Tibial nerve (tissue), 4 donors: Measurements from ENCODE around the gene CAMTA1. TPM values are rescaled to one million over a fixed set of nuclear protein-coding genes. Genes with fewer than 3 reads are reported as not detected.

ENCODE experiments used
- DNase-seq, 2 donors: peaks; one replicate each; pipeline ENCODE4 v3.0.0-alpha.2; 2019; ENCODE audit warnings: low spot score in 2 of 2
- H3K27ac ChIP-seq, 4 donors: fragments of 200-600 bp; sonication (generic) in 3 of 4; one replicate each; pipeline ENCODE4 v1.5.1; 2017 to 2019; ENCODE audit warnings: mild to moderate bottlenecking in 1 of 4
- H3K27me3 ChIP-seq, 2 donors: fragments of 200-600 bp; sonication (generic) in 1 of 2; one replicate each; pipeline versions ENCODE4 v1.5.1 to v1.6.0; 2017 to 2019
- H3K36me3 ChIP-seq, 3 donors: fragments of 200-600 bp; sonication (generic); one replicate each; pipeline ENCODE4 v1.5.1; 2018 to 2019
- H3K4me1 ChIP-seq, 4 donors: fragments of 200-600 bp; sonication (generic) in 3 of 4; one replicate each; pipeline ENCODE4 v1.5.1; 2017 to 2019
- H3K4me3 ChIP-seq, 4 donors: fragments of 200-600 bp; sonication (generic) in 3 of 4; one replicate each; pipeline ENCODE4 v1.5.1; 2017 to 2019; ENCODE audit warnings: mild to moderate bottlenecking in 1 of 4, moderate library complexity in 1 of 4
- H3K9me3 ChIP-seq, 4 donors: fragments of 200-600 bp; sonication (generic) in 3 of 4; one replicate each; pipeline ENCODE4 v1.5.1; 2017 to 2019
- EP300 ChIP-seq, 2 donors: sonication (generic); formaldehyde crosslinking; IDR thresholded peaks; one replicate each; pipeline ENCODE4 v1.6.1; 2017; ENCODE audit warnings: antibody characterized with exemption in 2 of 2, mild to moderate bottlenecking in 1 of 2
- POLR2A ChIP-seq, 2 donors: fragments of 450-650 bp; IDR thresholded peaks; one replicate each; pipeline ENCODE4 v1.6.1; 2017; ENCODE audit warnings: antibody characterized with exemption in 2 of 2, mild to moderate bottlenecking in 2 of 2, moderate library complexity in 2 of 2
- WGBS, 2 donors: methylation state at CpG; one replicate each; pipeline ENCODE4 v1.1.5; 2018; 5-methylcytosine and 5-hydroxymethylcytosine counted together
- total RNA-seq, 4 donors: library from RNA; depleted of rRNA; stranded (reverse); fragments of >200 nt; gene quantifications; one replicate each; pipeline ENCODE4 v1.1.0, GENCODE V29; 2016
- TF ChIP-seq, protein P1 (sequence below), 5 experiments: fragments of 200-600 bp in 3 of 5; fragments of 450-650 bp in 2 of 5; sonication (generic) in 3 of 5; IDR thresholded peaks; one replicate each; pipeline ENCODE4 v1.5.1; 2016 to 2019; ENCODE audit warnings: antibody characterized with exemption in 5 of 5, mild to moderate bottlenecking in 3 of 5, moderate library complexity in 2 of 5

The CAMTA1 gene
- total RNA-seq, 4 donors from 2014 or later, result 41.8 to 104 (median 87.2) TPM

DNA sequence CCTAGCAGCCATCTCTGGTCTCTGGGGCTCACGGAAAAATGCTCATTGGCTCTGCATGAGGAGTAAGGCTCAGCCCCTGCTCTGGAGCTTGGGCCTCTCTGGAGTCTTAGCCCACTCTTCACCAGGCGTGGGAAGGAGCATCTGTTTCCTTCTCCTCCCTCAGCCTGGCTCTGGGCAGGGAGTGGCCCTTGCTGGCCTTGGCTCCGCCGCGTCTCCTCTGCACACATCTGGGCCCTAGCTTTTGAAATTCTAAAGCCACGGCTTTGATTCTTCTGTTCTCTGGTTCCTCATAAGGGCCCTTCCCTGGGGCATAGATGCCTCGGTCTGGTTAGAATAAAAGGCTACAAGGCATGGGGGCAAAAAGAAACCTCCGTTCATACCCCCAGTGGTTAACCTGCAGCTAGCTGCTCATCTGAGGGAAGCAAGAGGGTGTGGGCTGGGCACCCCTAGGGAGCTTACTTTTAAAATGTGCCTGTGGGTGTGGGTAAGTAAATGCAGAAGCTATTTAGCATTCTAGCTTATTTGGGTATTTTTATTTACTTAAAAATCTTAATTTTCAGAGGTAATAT is 145.6 kb downstream of the CAMTA1 start:
- Histone ChIP-seq H3K4me3 (no peak overlapping the region), H3K9me3 (no peaks in the 10 kb centered on the region), H3K27me3 (peaks cover 0 to 10% of the 10 kb centered on the region in 2 donors), H3K4me1 (peaks cover 0 to 9% (median 1%) of the 10 kb centered on the region in 4 donors), H3K36me3 (no peaks in the 10 kb centered on the region), H3K27ac (no peak overlapping the region)
- WGBS, 2 donors, result 63 to 73% methylated on average over 8 of the region's 8 CpGs
- no peak for TF ChIP-seq EP300 (IDR thresholded peaks at IDR 0.05)
- TF ChIP-seq, protein P1, sequence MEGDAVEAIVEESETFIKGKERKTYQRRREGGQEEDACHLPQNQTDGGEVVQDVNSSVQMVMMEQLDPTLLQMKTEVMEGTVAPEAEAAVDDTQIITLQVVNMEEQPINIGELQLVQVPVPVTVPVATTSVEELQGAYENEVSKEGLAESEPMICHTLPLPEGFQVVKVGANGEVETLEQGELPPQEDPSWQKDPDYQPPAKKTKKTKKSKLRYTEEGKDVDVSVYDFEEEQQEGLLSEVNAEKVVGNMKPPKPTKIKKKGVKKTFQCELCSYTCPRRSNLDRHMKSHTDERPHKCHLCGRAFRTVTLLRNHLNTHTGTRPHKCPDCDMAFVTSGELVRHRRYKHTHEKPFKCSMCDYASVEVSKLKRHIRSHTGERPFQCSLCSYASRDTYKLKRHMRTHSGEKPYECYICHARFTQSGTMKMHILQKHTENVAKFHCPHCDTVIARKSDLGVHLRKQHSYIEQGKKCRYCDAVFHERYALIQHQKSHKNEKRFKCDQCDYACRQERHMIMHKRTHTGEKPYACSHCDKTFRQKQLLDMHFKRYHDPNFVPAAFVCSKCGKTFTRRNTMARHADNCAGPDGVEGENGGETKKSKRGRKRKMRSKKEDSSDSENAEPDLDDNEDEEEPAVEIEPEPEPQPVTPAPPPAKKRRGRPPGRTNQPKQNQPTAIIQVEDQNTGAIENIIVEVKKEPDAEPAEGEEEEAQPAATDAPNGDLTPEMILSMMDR (IDR thresholded peaks at IDR 0.05), result no peak
- TF ChIP-seq POLR2A (IDR thresholded peaks at IDR 0.05), result no peak
- no peak for DNase-seq

DNA sequence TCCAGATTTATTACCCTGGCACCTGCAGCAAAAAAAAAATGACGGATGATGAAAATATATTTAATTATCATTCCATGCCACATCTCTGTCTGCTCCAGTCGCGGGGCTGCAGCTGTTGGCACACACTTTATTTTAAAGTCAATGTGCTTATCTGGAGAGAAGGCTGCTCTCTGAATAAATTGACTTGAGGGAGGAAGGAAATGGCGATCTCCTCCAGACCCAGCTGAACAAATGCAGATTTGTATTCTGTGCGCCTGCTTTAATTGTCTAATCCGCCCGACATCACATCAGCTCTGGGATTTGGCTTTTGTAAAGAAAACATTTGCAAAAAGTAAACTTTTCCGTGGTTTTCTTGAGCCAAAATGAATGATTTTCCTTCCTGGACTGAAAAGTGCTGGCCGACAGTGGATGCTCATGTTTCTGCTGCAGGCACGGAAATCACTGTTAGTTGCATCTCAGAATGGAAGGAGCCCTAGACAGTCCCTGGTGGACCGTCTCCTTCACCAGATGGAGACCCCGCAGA is 150.2 kb downstream of the CAMTA1 start:
- DNase-seq, result no peak
- H3K4me3 ChIP-seq, result peak overlapping the region in 1 of 4 donors; percentile 12
- 5 to 11% methylated on average over 12 of the region's 12 CpGs for WGBS, 2 donors
- H3K4me1 ChIP-seq, result peaks cover 0 to 14% (median 2%) of the 10 kb centered on the region in 4 donors
- no peaks in the 10 kb centered on the region for H3K9me3 ChIP-seq
- no peak overlapping the region for H3K27ac ChIP-seq
- TF ChIP-seq, protein P1 (IDR thresholded peaks at IDR 0.05), result no peak
- TF ChIP-seq EP300 (IDR thresholded peaks at IDR 0.05) (no peak), POLR2A (IDR thresholded peaks at IDR 0.05) (no peak)
- peaks cover 0 to 17% of the 10 kb centered on the region in 2 donors for H3K27me3 ChIP-seq
- H3K36me3 ChIP-seq, result no peaks in the 10 kb centered on the region

GRCh38 chr1:6935911-6936690 is 150.8 kb downstream of the CAMTA1 start:
- DNase-seq, result no peak
- Histone ChIP-seq H3K27ac (no peak overlapping the region), H3K4me1 (peaks cover 0 to 14% (median 2%) of the 10 kb centered on the region in 4 donors), H3K27me3 (peaks cover 0 to 17% of the 10 kb centered on the region in 2 donors), H3K9me3 (no peaks in the 10 kb centered on the region), H3K36me3 (no peaks in the 10 kb centered on the region), H3K4me3 (peak overlapping the region in 1 of 4 donors; percentile 12)
- 25 to 43% methylated on average over 8 of the region's 8 CpGs for WGBS, 2 donors
- TF ChIP-seq POLR2A (IDR thresholded peaks at IDR 0.05) (no peak), EP300 (IDR thresholded peaks at IDR 0.05) (no peak)
- TF ChIP-seq, protein P1 (IDR thresholded peaks at IDR 0.05), result no peak

DNA sequence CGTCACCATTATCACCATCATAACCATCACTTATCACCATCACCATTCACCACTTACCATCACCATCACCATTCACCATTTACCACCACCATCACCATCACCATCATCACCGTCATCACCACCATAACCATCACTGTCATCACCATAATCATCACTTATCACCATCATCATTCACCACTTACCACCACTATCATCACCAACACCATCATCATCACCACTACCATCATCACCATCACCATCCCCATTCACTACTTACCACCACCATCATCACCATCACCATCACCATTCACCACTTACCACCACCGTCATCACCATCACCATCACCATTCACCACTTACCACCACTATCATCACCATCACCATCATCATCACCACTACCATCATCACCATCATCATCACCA is 151.8 kb downstream of the CAMTA1 start:
- Histone ChIP-seq H3K27ac (no peak overlapping the region), H3K27me3 (peaks cover 0 to 17% of the 10 kb centered on the region in 2 donors), H3K4me3 (no peak overlapping the region), H3K36me3 (no peaks in the 10 kb centered on the region), H3K4me1 (peaks cover 0 to 14% (median 2%) of the 10 kb centered on the region in 4 donors), H3K9me3 (no peaks in the 10 kb centered on the region)
- no peak for DNase-seq
- TF ChIP-seq, protein P1 (IDR thresholded peaks at IDR 0.05), result no peak
- TF ChIP-seq EP300 (IDR thresholded peaks at IDR 0.05) (no peak), POLR2A (IDR thresholded peaks at IDR 0.05) (no peak)
- WGBS, 2 donors, result 86 to 91% methylated on average over 3 of the region's 3 CpGs

- Histone ChIP-seq H3K4me1 (peaks cover 0 to 14% (median 2%) of the 10 kb centered on the region in 4 donors), H3K36me3 (no peaks in the 10 kb centered on the region), H3K27ac (no peak overlapping the region), H3K27me3 (peaks cover 0 to 9% of the 10 kb centered on the region in 2 donors), H3K4me3 (no peak overlapping the region), H3K9me3 (no peaks in the 10 kb centered on the region)
- TF ChIP-seq, protein P1 (IDR thresholded peaks at IDR 0.05), result no peak
- TF ChIP-seq POLR2A (IDR thresholded peaks at IDR 0.05) (no peak), EP300 (IDR thresholded peaks at IDR 0.05) (no peak)
- WGBS, 2 donors, result 79 to 88% methylated on average over 5 of the region's 5 CpGs
- DNase-seq, result no peak
These were observed 154.1 kb downstream of the CAMTA1 start for GRCh38 chr1:6939363-6939762.
